ENCODE measurements around the gene XPO4. TPM values are rescaled to one million over a fixed set of nuclear protein-coding genes. Genes with fewer than 3 reads are reported as not detected.

The XPO4 gene
- total and polyA plus RNA-seq, 10 of the 15 experiments (the other 5 are each of a cell fraction or from before 2014, with no cell fraction given): 3.6 to 24.9 (median 18.4) TPM

- ChIA-PET CTCF (no interaction called here), SMC1A (ENCODE audit: uncharacterized antibody, unreplicated experiment) (no interaction called here)
These were observed 105.6 kb downstream of the XPO4 start for GRCh38 chr13:20796791-20797508.

GRCh38 chr13:20789665-20790064 lies 112.9 kb downstream of the XPO4 start:
- no peak overlapping the region for H3K27ac ChIP-seq (ENCODE audit: control insufficient read depth, insufficient read depth)
- H3K9ac ChIP-seq (ENCODE audit: control insufficient read depth, insufficient read depth, low read length): no peak overlapping the region
- no peaks in the 10 kb centered on the region for H3K4me1 ChIP-seq (ENCODE audit: control insufficient read depth, insufficient read depth, low read length)
- ChIA-PET CTCF (no interaction called here), SMC1A (ENCODE audit: uncharacterized antibody, unreplicated experiment) (no interaction called here), POLR2A (no interaction called here), RAD21 (ENCODE audit: unreplicated experiment) (no interaction called here)
- DNase-seq (ENCODE audit: low read depth, low spot score): no peak
- no peaks in the 10 kb centered on the region for H3K27me3 ChIP-seq (replicated peaks in 1 of 2; ENCODE audit: control insufficient read depth in 2 of 2, insufficient read depth in 2 of 2, low read length in 1 of 2)
- 98% methylated on average over 7 of the region's 7 CpGs for WGBS (ENCODE audit: insufficient coverage, insufficient replicate concordance, low lambda C conversion rate, missing lambda C conversion rate)
- H3K4me3 ChIP-seq: no peak overlapping the region
- in situ Hi-C loops (cut with MboI): no loop called here
- no peaks in the 10 kb centered on the region for H3K9me3 ChIP-seq (replicated peaks; ENCODE audit: control insufficient read depth, insufficient read depth, low read length)
- no peak for FAIRE-seq
- H2AFZ ChIP-seq (ENCODE audit: control insufficient read depth, low read depth, low read length): no peak overlapping the region
- H4K20me1 ChIP-seq (ENCODE audit: control insufficient read depth, insufficient read depth): no peaks in the 10 kb centered on the region
- no peaks in the 10 kb centered on the region for H3K79me2 ChIP-seq (ENCODE audit: control insufficient read depth, insufficient read depth, low read length)
- no peak for ATAC-seq
- intact Hi-C loops (cut with micrococcal nuclease; ENCODE audit: unreplicated experiment): no loop called here
- no TSS peak for BruUV-seq (replicated peaks)
- H3K4me2 ChIP-seq (ENCODE audit: control insufficient read depth, insufficient read depth): no peak overlapping the region
- peaks cover 0 to 7% of the 10 kb centered on the region in 2 experiments for H3K36me3 ChIP-seq (ENCODE audit: control insufficient read depth in 2 of 2, insufficient read depth in 2 of 2, low read length in 1 of 2)
- TF ChIP-seq USF2 (IDR thresholded peaks at IDR 0.05; ENCODE audit: borderline replicate concordance, low read depth, low read length) (no peak), RFX5 (IDR thresholded peaks at IDR 0.05; ENCODE audit: low read depth, low read length) (no peak), ZNF384 (IDR thresholded peaks at IDR 0.05; ENCODE audit: borderline replicate concordance, low read depth, low read length) (no peak), ASH2L (IDR thresholded peaks at IDR 0.05; ENCODE audit: borderline replicate concordance, low read depth) (no peak), ATF7 (IDR thresholded peaks at IDR 0.05; ENCODE audit: low read depth) (no peak), FOXK2 (IDR thresholded peaks at IDR 0.05) (no peak), SMAD1 (IDR thresholded peaks at IDR 0.05; ENCODE audit: low read depth, partially characterized antibody) (no peak), EZH2 (IDR thresholded peaks at IDR 0.05; ENCODE audit: borderline replicate concordance, control insufficient read depth, low read depth, low read length) (no peak), CBFB (IDR thresholded peaks at IDR 0.05; ENCODE audit: low read depth) (no peak), ZBTB40 (IDR thresholded peaks at IDR 0.05; ENCODE audit: borderline replicate concordance) (no peak), CREB1 (IDR thresholded peaks at IDR 0.05; ENCODE audit: low read depth) (no peak), TCF7 (IDR thresholded peaks at IDR 0.05; ENCODE audit: borderline replicate concordance) (no peak), ESRRA (IDR thresholded peaks at IDR 0.05; ENCODE audit: low read length) (no peak)

More at GRCh38 chr13:20796791-20797508, 105.6 kb downstream of the XPO4 start:
- intact Hi-C loops (cut with micrococcal nuclease; ENCODE audit: unreplicated experiment): no loop called here
- Histone ChIP-seq H3K27ac (ENCODE audit: control insufficient read depth, insufficient read depth) (no peak overlapping the region), H3K27me3 (replicated peaks in 1 of 2; ENCODE audit: control insufficient read depth in 2 of 2, insufficient read depth in 2 of 2, low read length in 1 of 2) (no peaks in the 10 kb centered on the region), H3K4me3 (no peak overlapping the region), H3K9me3 (replicated peaks; ENCODE audit: control insufficient read depth, insufficient read depth, low read length) (no peaks in the 10 kb centered on the region), H3K4me1 (ENCODE audit: control insufficient read depth, insufficient read depth, low read length) (no peaks in the 10 kb centered on the region), H3K9ac (ENCODE audit: control insufficient read depth, insufficient read depth, low read length) (no peak overlapping the region), H2AFZ (ENCODE audit: control insufficient read depth, low read depth, low read length) (no peak overlapping the region), H3K36me3 (ENCODE audit: control insufficient read depth in 2 of 2, insufficient read depth in 2 of 2, low read length in 1 of 2) (peaks cover 2 to 19% of the 10 kb centered on the region in 2 experiments), H3K4me2 (ENCODE audit: control insufficient read depth, insufficient read depth) (no peak overlapping the region), H3K79me2 (ENCODE audit: control insufficient read depth, insufficient read depth, low read length) (no peaks in the 10 kb centered on the region), H4K20me1 (ENCODE audit: control insufficient read depth, insufficient read depth) (no peaks in the 10 kb centered on the region)
- POLR2A ChIA-PET: no interaction called here
- FAIRE-seq (no peak), ATAC-seq (no peak), DNase-seq (ENCODE audit: low read depth, low spot score) (no peak)
- 63% methylated on average over 5 of the region's 5 CpGs for WGBS (ENCODE audit: insufficient coverage, insufficient replicate concordance, low lambda C conversion rate, missing lambda C conversion rate)
- RAD21 ChIA-PET (ENCODE audit: unreplicated experiment): no interaction called here
- BruUV-seq (replicated peaks): no TSS peak
- in situ Hi-C loops (cut with MboI): no loop called here
- no peak for TF ChIP-seq TCF12 (IDR thresholded peaks at IDR 0.05; ENCODE audit: low read depth, low read length)

All from GM12878 (cell line).